ENCODE data around the gene COA1.
"Not testable (repeated sequence)": the region's sequence is repeated elsewhere in the genome, so short reads cannot be mapped to it uniquely, and the experiment has no call there.

The COA1 gene

GRCh38 chr7:43628431-43628830 is 100.9 kb downstream of the COA1 start:
- no peak for DNase-seq (ENCODE audit: low read depth)

- DNase-seq (ENCODE audit: low read depth) = not testable (repeated sequence)
Observed at GRCh38 chr7:43627798-43628197, 101.5 kb downstream of the COA1 start.

GRCh38 chr7:43626695-43627094 is 102.6 kb downstream of the COA1 start:
- no peak for DNase-seq (ENCODE audit: low read depth)

- DNase-seq (ENCODE audit: low read depth) = no peak
Observed at GRCh38 chr7:43625980-43626379, 103.3 kb downstream of the COA1 start.

- DNase-seq (ENCODE audit: low read depth) = no peak
Observed at GRCh38 chr7:43625453-43625852, 103.9 kb downstream of the COA1 start.

- DNase-seq (ENCODE audit: low read depth) = no peak
Observed at GRCh38 chr7:43624156-43624555, 105.2 kb downstream of the COA1 start.

- no peak for DNase-seq (ENCODE audit: low read depth)
Observed at GRCh38 chr7:43621729-43622448, 107.4 kb downstream of the COA1 start.

GRCh38 chr7:43619213-43620012 is 109.9 kb downstream of the COA1 start:
- no peak for DNase-seq (ENCODE audit: low read depth)

GRCh38 chr7:43618073-43618472 is 111.2 kb downstream of the COA1 start:
- DNase-seq (ENCODE audit: low read depth) = no peak

- no peak for DNase-seq (ENCODE audit: low read depth)
Observed at GRCh38 chr7:43616977-43617376, 112.3 kb downstream of the COA1 start.

GRCh38 chr7:43615558-43616145 is 113.7 kb downstream of the COA1 start:
- DNase-seq (ENCODE audit: low read depth) = no peak

- no peak for DNase-seq (ENCODE audit: low read depth)
Observed at GRCh38 chr7:43612599-43613589, 116.4 kb downstream of the COA1 start.

- no peak for DNase-seq (ENCODE audit: low read depth)
Observed at GRCh38 chr7:43612128-43612527, 117.2 kb downstream of the COA1 start.

- DNase-seq (ENCODE audit: low read depth) = no peak
Observed at GRCh38 chr7:43609097-43609496, 120.2 kb downstream of the COA1 start.

GRCh38 chr7:43604251-43604650 is 125.1 kb downstream of the COA1 start:
- no peak for DNase-seq (ENCODE audit: low read depth)

GRCh38 chr7:43602256-43602655 is 127.1 kb downstream of the COA1 start:
- DNase-seq (ENCODE audit: low read depth) = no peak

GRCh38 chr7:43600056-43600455 is 129.3 kb downstream of the COA1 start:
- DNase-seq (ENCODE audit: low read depth) = no peak

- not testable (repeated sequence) for DNase-seq (ENCODE audit: low read depth)
Observed at GRCh38 chr7:43596426-43596825, 132.9 kb downstream of the COA1 start.

- no peak for DNase-seq (ENCODE audit: low read depth)
Observed at GRCh38 chr7:43594020-43594419, 135.3 kb downstream of the COA1 start.

- no peak for DNase-seq (ENCODE audit: low read depth)
Observed at GRCh38 chr7:43593010-43593409, 136.3 kb downstream of the COA1 start.

- DNase-seq (ENCODE audit: low read depth) = no peak
Observed at GRCh38 chr7:43592326-43592725, 137.0 kb downstream of the COA1 start.

Measured in stimulated activated CD8-positive, alpha-beta memory T cell treated with anti-CD3 and anti-CD28 coated beads, Interleukin-15, amount 100 ng/mL, for 1 hour (primary cell).